ELR (cell line): Measurements from ENCODE around the gene HAVCR2.
"Not testable (repeated sequence)": the region's sequence is repeated elsewhere in the genome, so short reads cannot be mapped to it uniquely, and the experiment has no call there.

Experiments
- DNase-seq: peaks from one replicate; pipeline ENCODE4 v3.0.0-alpha.2; 2015; ENCODE audit warnings: low read depth

Gene HAVCR2

GRCh38 chr5:157088342-157088990, 20.4 kb downstream of the HAVCR2 start:
- DNase-seq, result no peak

- DNase-seq, result no peak
Observed at GRCh38 chr5:157086751-157087359, 22.0 kb downstream of the HAVCR2 start.

- DNase-seq, result no peak
Observed at GRCh38 chr5:157085930-157086329, 22.9 kb downstream of the HAVCR2 start.

GRCh38 chr5:157080286-157080685, 28.6 kb downstream of the HAVCR2 start:
- DNase-seq, result no peak

GRCh38 chr5:157076558-157076957, 32.3 kb downstream of the HAVCR2 start:
- peak; percentile 3 for DNase-seq

GRCh38 chr5:157072508-157072907, 36.3 kb downstream of the HAVCR2 start:
- no peak for DNase-seq

GRCh38 chr5:157069949-157070348, 38.9 kb downstream of the HAVCR2 start:
- no peak for DNase-seq

GRCh38 chr5:157068785-157069184, 40.1 kb downstream of the HAVCR2 start:
- no peak for DNase-seq

- DNase-seq, result no peak
Observed at GRCh38 chr5:157068339-157068738, 40.5 kb downstream of the HAVCR2 start.

GRCh38 chr5:157067005-157067404, 41.8 kb downstream of the HAVCR2 start:
- no peak for DNase-seq

- DNase-seq, result no peak
Observed at GRCh38 chr5:157066080-157066479, 42.8 kb downstream of the HAVCR2 start.

- no peak for DNase-seq
Observed at GRCh38 chr5:157063776-157064430, 44.9 kb downstream of the HAVCR2 start.

- DNase-seq, result no peak
Observed at GRCh38 chr5:157059891-157060290, 49.0 kb downstream of the HAVCR2 start.

- DNase-seq, result no peak
Observed at GRCh38 chr5:157059093-157059539, 49.7 kb downstream of the HAVCR2 start, which contains the start of gene HAVCR1. Gene HAVCR1, minus strand, starts transcription at chr5:157059116. Its CDS starts 1,173 bp downstream, at chr5:157057943.

- no peak for DNase-seq
Observed at GRCh38 chr5:157057459-157058370, 51.1 kb downstream of the HAVCR2 start.

GRCh38 chr5:157056848-157057247, 52.0 kb downstream of the HAVCR2 start:
- DNase-seq, result not testable (repeated sequence)

GRCh38 chr5:157051604-157052245, 57.1 kb downstream of the HAVCR2 start:
- DNase-seq, result no peak

GRCh38 chr5:157050050-157050449, 58.8 kb downstream of the HAVCR2 start:
- DNase-seq, result no peak

GRCh38 chr5:157049605-157050004, 59.2 kb downstream of the HAVCR2 start:
- DNase-seq, result peak; percentile 39

- no peak for DNase-seq
Observed at GRCh38 chr5:157047898-157048297, 60.9 kb downstream of the HAVCR2 start.

GRCh38 chr5:157047016-157047415, 61.8 kb downstream of the HAVCR2 start:
- not testable (repeated sequence) for DNase-seq

- no peak for DNase-seq
Observed at GRCh38 chr5:157046041-157046440, 62.8 kb downstream of the HAVCR2 start.
